Smooth muscle cell (in vitro differentiated cells): ENCODE results near the gene MAD1L1. TPM values are rescaled to one million over a fixed set of nuclear protein-coding genes. Genes with fewer than 3 reads are reported as not detected.
A peak's percentile ranks its signal among the peaks of the same experiment; 100 is the strongest.

Experiments
- DNase-seq: peaks from one replicate; lab custom pipeline; 2025; ENCODE audit not compliant: unreplicated experiment; lab: John Stamatoyannopoulos, UW
- H2AFZ ChIP-seq: fragments of 200-600 bp; sonication (generic); 2 replicates; pipeline ENCODE4 v1.6.0; 2016; ENCODE audit warnings: antibody characterized with exemption, low read depth, mild to moderate bottlenecking
- H3F3A ChIP-seq: fragments of 200-600 bp; sonication (generic); 2 replicates; pipeline ENCODE4 v1.6.0; 2017; ENCODE audit warnings: antibody characterized with exemption, low read depth
- H3K27ac ChIP-seq: fragments of 200-600 bp; sonication (generic); 2 replicates; pipeline ENCODE4 v1.5.1; 2016; ENCODE audit warnings: low read depth, mild to moderate bottlenecking
- H3K27me3 ChIP-seq: fragments of 200-600 bp; sonication (generic); 2 replicates; pipeline ENCODE4 v1.6.1; 2016; ENCODE audit warnings: low read depth, mild to moderate bottlenecking
- H3K36me3 ChIP-seq: fragments of 200-600 bp; sonication (generic); 2 replicates; pipeline ENCODE4 v1.5.1; 2016; ENCODE audit warnings: low read depth
- H3K4me1 ChIP-seq: fragments of 200-600 bp; sonication (generic); 2 replicates; pipeline ENCODE4 v1.5.1; 2016; ENCODE audit warnings: low read depth
- H3K4me2 ChIP-seq: fragments of 200-600 bp; sonication (generic); 2 replicates; pipeline ENCODE4 v1.6.0; 2016; ENCODE audit warnings: mild to moderate bottlenecking
- H3K4me3 ChIP-seq: fragments of 200-600 bp; sonication (generic); 2 replicates; pipeline ENCODE4 v1.5.1; 2016; ENCODE audit warnings: mild to moderate bottlenecking
- H3K79me2 ChIP-seq: fragments of 200-600 bp; sonication (generic); 2 replicates; pipeline ENCODE4 v1.6.0; 2016; ENCODE audit warnings: low read depth, mild to moderate bottlenecking
- H3K9ac ChIP-seq: fragments of 200-600 bp; sonication (generic); 2 replicates; pipeline ENCODE4 v1.6.0; 2016; ENCODE audit warnings: low read depth
- H3K9me3 ChIP-seq: fragments of 200-600 bp; sonication (generic); replicated peaks from 2 replicates; pipeline ENCODE4 v1.5.1; 2016; ENCODE audit warnings: low read depth
- H4K20me1 ChIP-seq: fragments of 200-600 bp; sonication (generic); 2 replicates; pipeline ENCODE4 v1.6.0; 2016; ENCODE audit warnings: low read depth
- CTCF ChIP-seq: fragments of 200-600 bp; sonication (generic); IDR thresholded peaks from 2 replicates; pipeline ENCODE4 v1.5.1; 2017; ENCODE audit warnings: borderline replicate concordance, mild to moderate bottlenecking, antibody characterized with exemption; ENCODE audit not compliant: insufficient read depth, poor library complexity, severe bottlenecking
- WGBS: methylation state at CpG from one replicate; pipeline ENCODE4 v1.1.7; 2016; ENCODE audit warnings: low lambda C conversion rate; 5-methylcytosine and 5-hydroxymethylcytosine counted together
- polyA plus RNA-seq: library from polyadenylated mRNA; unstranded; fragments of >200 nt; fragmentation: Nextera tagmentation; extraction: Ambion mirVana; gene quantifications from 2 replicates; pipeline ENCODE4 v1.2.1, GENCODE V29; 2016
- total RNA-seq: library from RNA; depleted of rRNA; stranded (reverse); fragments of >200 nt; gene quantifications from 2 replicates; pipeline ENCODE4 v1.2.3, GENCODE V29; 2014

MAD1L1 gene
- total and polyA plus RNA-seq, 2 experiments from 2014 or later: 33.4 to 60.7 TPM

- Histone ChIP-seq H3K4me1 (no peaks in the 10 kb centered on the region), H4K20me1 (no peaks in the 10 kb centered on the region), H3K9me3 (no peaks in the 10 kb centered on the region), H3K9ac (no peak overlapping the region), H3K27me3 (no peaks in the 10 kb centered on the region), H3K79me2 (no peaks in the 10 kb centered on the region), H3K27ac (no peak overlapping the region), H2AFZ (no peak overlapping the region), H3K36me3 (no peaks in the 10 kb centered on the region), H3F3A (no peaks in the 10 kb centered on the region), H3K4me2 (no peak overlapping the region), H3K4me3 (no peak overlapping the region)
- DNase-seq: no peak
- 98% methylated on average over 30 of the region's 30 CpGs for WGBS
- TF ChIP-seq CTCF: no peak
Measured at GRCh38 chr7:1915326-1915725, 317.4 kb downstream of the MAD1L1 start.

GRCh38 chr7:1914743-1915142, 318.0 kb downstream of the MAD1L1 start:
- no peak for DNase-seq
- Histone ChIP-seq H3K9me3 (no peaks in the 10 kb centered on the region), H3K79me2 (no peaks in the 10 kb centered on the region), H3K27ac (no peak overlapping the region), H3K36me3 (no peaks in the 10 kb centered on the region), H3K4me2 (no peak overlapping the region), H3K27me3 (no peaks in the 10 kb centered on the region), H3K4me3 (no peak overlapping the region), H2AFZ (no peak overlapping the region), H4K20me1 (no peaks in the 10 kb centered on the region), H3K9ac (no peak overlapping the region), H3F3A (no peaks in the 10 kb centered on the region), H3K4me1 (no peaks in the 10 kb centered on the region)
- WGBS: 90% methylated on average over 9 of the region's 9 CpGs
- no peak for TF ChIP-seq CTCF

GRCh38 chr7:1914321-1914720, 318.4 kb downstream of the MAD1L1 start:
- 92% methylated on average over 21 of the region's 21 CpGs for WGBS
- H4K20me1 ChIP-seq: no peaks in the 10 kb centered on the region

More at GRCh38 chr7:1914321-1914720, 318.4 kb downstream of the MAD1L1 start:
- Histone ChIP-seq H3K9ac (no peak overlapping the region), H3F3A (no peaks in the 10 kb centered on the region), H3K9me3 (no peaks in the 10 kb centered on the region), H3K27me3 (no peaks in the 10 kb centered on the region), H3K4me1 (no peaks in the 10 kb centered on the region), H3K4me3 (no peak overlapping the region), H3K79me2 (no peaks in the 10 kb centered on the region), H3K36me3 (no peaks in the 10 kb centered on the region), H3K4me2 (peak overlapping the region; percentile 76), H3K27ac (peak overlapping the region; percentile 81), H2AFZ (no peak overlapping the region)
- TF ChIP-seq CTCF: no peak
- no peak for DNase-seq
